Right lobe of liver (tissue), 4 donors: Measurements from ENCODE around the gene EXOSC1.

ENCODE experiments used
- CTCF ChIP-seq, 4 donors: fragments of 200-600 bp in 3 of 4; fragments of 450-650 bp in 1 of 4; IDR thresholded peaks; one replicate each; pipeline versions ENCODE4 v1.5.1 to v1.8.0; 2016 to 2022; ENCODE audit warnings: antibody characterized with exemption in 4 of 4, mild to moderate bottlenecking in 2 of 4
- POLR2A ChIP-seq: fragments of 450-650 bp; IDR thresholded peaks from one replicate; pipeline ENCODE4 v1.6.1; 2017; ENCODE audit warnings: antibody characterized with exemption, mild to moderate bottlenecking
- donor health status: DM: no; HTN: no; CAD: no.
- donor health status: DM: no; HTN: no; CAD: no.
- donor health status: DM: no; HTN: yes; CAD: no.

- TF ChIP-seq CTCF (IDR thresholded peaks at IDR 0.05): no peak
- no peak for TF ChIP-seq POLR2A
Measured at GRCh38 chr10:97404044-97404443, 41.8 kb downstream of the EXOSC1 start.
